ENCODE measurements around the gene FCF1. TPM values are rescaled to one million over a fixed set of nuclear protein-coding genes. Genes with fewer than 3 reads are reported as not detected.
A peak's percentile ranks its signal among the peaks of the same experiment; 100 is the strongest.

FCF1 gene
- total RNA-seq, 4 donors from 2014 or later = 35.4 to 51.2 (median 39.3) TPM

- H3K4me3 ChIP-seq (replicated peaks in 1 of 3) = peak within 1 kb of the TSS; percentile 56 to 88 (median 87)
- no peaks in the 10 kb centered on the region for H3K27me3 ChIP-seq
- H3K4me1 ChIP-seq = peaks cover 19 to 24% of the 10 kb centered on the region in 2 donors
- H3K9me3 ChIP-seq = no peaks in the 10 kb centered on the region
- H3K36me3 ChIP-seq = no peaks in the 10 kb centered on the region
- TF ChIP-seq CTCF (IDR thresholded peaks at IDR 0.05) = peak in 5 of 6 experiments; percentile 14 to 80 (median 52)
- peak; percentile 24 to 83 for TF ChIP-seq POLR2A (IDR thresholded peaks at IDR 0.05)
- DNase-seq = peak; percentile 91 to 92
- 0 to 1% methylated on average over 38 to 41 of the region's 76 CpGs for WGBS, 2 donors
- peak within 1 kb of the TSS; percentile 67 to 79 (median 75) for H3K27ac ChIP-seq
- intact Hi-C loops (cut with DNase I) = no loop called here
Measured at GRCh38 chr14:74762917-74763802, 50.2 kb downstream of the FCF1 start, which contains the start of gene YLPM1. TSS of gene YLPM1 (plus strand) at chr14:74763316. CDS start at chr14:74763490, 174 bp downstream.

DNA sequence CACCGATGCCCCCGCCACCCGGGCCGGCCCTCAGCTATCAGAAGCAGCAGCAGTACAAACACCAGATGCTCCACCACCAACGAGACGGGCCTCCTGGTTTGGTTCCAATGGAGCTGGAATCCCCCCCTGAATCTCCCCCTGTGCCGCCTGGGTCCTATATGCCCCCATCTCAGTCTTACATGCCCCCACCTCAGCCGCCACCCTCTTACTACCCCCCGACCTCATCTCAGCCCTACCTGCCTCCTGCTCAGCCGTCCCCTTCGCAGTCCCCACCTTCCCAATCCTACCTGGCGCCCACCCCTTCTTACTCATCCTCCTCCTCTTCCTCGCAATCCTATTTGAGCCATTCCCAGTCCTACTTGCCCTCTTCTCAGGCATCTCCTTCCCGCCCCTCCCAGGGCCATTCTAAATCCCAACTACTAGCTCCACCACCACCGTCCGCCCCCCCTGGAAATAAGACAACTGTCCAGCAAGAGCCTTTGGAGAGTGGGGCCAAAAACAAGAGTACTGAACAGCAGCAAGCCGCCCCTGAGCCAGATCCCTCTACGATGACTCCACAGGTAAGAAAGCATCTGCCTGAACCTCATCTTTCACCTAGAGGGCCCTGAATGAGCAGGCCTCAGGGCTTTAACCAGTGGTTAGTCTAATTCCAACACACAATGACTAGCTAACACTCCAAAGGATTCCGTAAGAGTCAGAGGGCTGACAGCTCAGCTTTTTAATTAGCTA is 51.0 kb downstream of the FCF1 start:
- 1% methylated on average over 18 to 19 of the region's 19 CpGs for WGBS, 2 donors
- no peaks in the 10 kb centered on the region for H3K36me3 ChIP-seq
- peaks cover 19 to 26% of the 10 kb centered on the region in 2 donors for H3K4me1 ChIP-seq
- peak; percentile 15 to 27 for DNase-seq
- no peaks in the 10 kb centered on the region for H3K27me3 ChIP-seq
- H3K9me3 ChIP-seq = no peaks in the 10 kb centered on the region
- intact Hi-C loops (cut with DNase I) = no loop called here
- peak overlapping the region; percentile 67 to 79 (median 75) for H3K27ac ChIP-seq
- no peak for TF ChIP-seq CTCF (IDR thresholded peaks at IDR 0.05)
- TF ChIP-seq POLR2A (IDR thresholded peaks at IDR 0.05) = no peak
- peak overlapping the region; percentile 56 to 88 (median 87) for H3K4me3 ChIP-seq (replicated peaks in 1 of 3)

DNA sequence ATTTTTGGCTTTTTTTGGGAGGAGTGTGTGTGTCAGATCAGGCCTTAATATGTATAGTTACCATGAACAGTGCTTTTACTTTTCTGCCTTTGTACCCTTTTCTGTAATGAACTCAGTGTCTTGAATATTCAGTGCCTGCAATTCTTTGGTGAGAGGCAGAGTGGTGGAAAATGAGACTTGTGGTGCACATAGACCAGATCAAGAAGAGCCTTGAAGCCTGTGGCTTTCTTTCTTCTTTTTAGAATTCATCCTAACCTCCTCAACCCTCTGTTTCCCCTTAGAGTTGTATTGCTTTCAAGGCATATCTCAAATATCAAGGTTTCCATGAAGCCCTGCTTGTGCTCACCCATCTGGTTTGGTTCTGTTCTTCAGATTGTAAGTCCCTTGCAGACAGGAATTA is 52.8 kb downstream of the FCF1 start:
- TF ChIP-seq POLR2A (IDR thresholded peaks at IDR 0.05) (no peak), CTCF (IDR thresholded peaks at IDR 0.05) (no peak)
- H3K4me1 ChIP-seq = peaks cover 19 to 28% of the 10 kb centered on the region in 2 donors
- intact Hi-C loops (cut with DNase I) = no loop called here
- H3K4me3 ChIP-seq (replicated peaks in 1 of 3) = no peak overlapping the region
- H3K9me3 ChIP-seq = no peaks in the 10 kb centered on the region
- H3K36me3 ChIP-seq = no peaks in the 10 kb centered on the region
- no peak overlapping the region for H3K27ac ChIP-seq
- H3K27me3 ChIP-seq = no peaks in the 10 kb centered on the region
- DNase-seq = no peak

DNA sequence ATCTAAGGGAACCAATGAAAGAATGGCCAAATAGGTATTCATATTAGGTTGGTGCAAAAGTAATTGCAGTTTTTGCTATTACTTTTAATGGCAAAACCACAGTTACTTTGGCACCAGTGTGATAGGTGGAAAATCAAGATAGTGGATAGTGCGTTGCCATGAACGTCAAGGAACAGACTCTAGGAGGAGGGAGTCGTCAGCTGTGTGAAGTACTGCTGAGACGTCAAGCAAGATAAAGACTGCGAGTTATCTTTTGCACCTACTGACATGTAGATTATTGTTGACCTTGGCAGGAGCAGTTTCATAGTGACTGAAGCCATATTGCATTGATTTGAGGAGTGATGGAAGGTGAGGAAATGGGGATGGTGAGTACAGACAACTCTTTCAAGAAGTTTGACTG is 58.5 kb downstream of the FCF1 start:
- H3K27ac ChIP-seq = no peak overlapping the region
- no peak overlapping the region for H3K4me3 ChIP-seq (replicated peaks in 1 of 3)
- no peaks in the 10 kb centered on the region for H3K9me3 ChIP-seq
- no peaks in the 10 kb centered on the region for H3K36me3 ChIP-seq
- peaks cover 15% of the 10 kb centered on the region in 2 donors for H3K4me1 ChIP-seq
- no peaks in the 10 kb centered on the region for H3K27me3 ChIP-seq
- no peak for TF ChIP-seq POLR2A (IDR thresholded peaks at IDR 0.05)
- TF ChIP-seq CTCF (IDR thresholded peaks at IDR 0.05) = no peak
- no peak for DNase-seq
- intact Hi-C loops (cut with DNase I) = no loop called here
- 89 to 93% methylated on average over 5 of the region's 5 CpGs for WGBS, 2 donors
